Lower leg skin (tissue), 4 donors: Measurements from ENCODE around the gene TEAD3. TPM values are rescaled to one million over a fixed set of nuclear protein-coding genes. Genes with fewer than 3 reads are reported as not detected.

Experiments used
- DNase-seq, 2 donors: peaks; one replicate each; pipeline ENCODE4 v3.0.0-alpha.2; 2019; ENCODE audit warnings: low spot score in 2 of 2
- H3K4me3 ChIP-seq: fragments of 200-600 bp; sonication (generic); 2 replicates; pipeline ENCODE4 v1.5.1; 2017; ENCODE audit warnings: mild to moderate bottlenecking, low read depth; ENCODE audit not compliant: poor library complexity, severe bottlenecking
- CTCF ChIP-seq, 3 donors: fragments of 450-650 bp; IDR thresholded peaks; one replicate each; pipeline ENCODE4 v1.5.1; 2016; ENCODE audit warnings: antibody characterized with exemption in 3 of 3, mild to moderate bottlenecking in 3 of 3, moderate library complexity in 2 of 3
- POLR2A ChIP-seq, 2 donors: fragments of 450-650 bp; IDR thresholded peaks; one replicate each; pipeline ENCODE4 v1.6.1; 2016 to 2017; ENCODE audit warnings: antibody characterized with exemption in 2 of 2, mild to moderate bottlenecking in 1 of 2, moderate library complexity in 1 of 2
- WGBS, 2 donors: methylation state at CpG; one replicate each; pipeline ENCODE4 v1.1.5; 2018; 5-methylcytosine and 5-hydroxymethylcytosine counted together
- intact Hi-C: fragments of 100-400 bp; cut with DNase I; formaldehyde crosslinking; loops from one replicate; pipeline ENCODE4 v1.15.0; 2023; ENCODE audit warnings: low total_unique reads
- total RNA-seq, 4 donors: library from RNA; depleted of rRNA; stranded (reverse); fragments of >200 nt; gene quantifications; one replicate each; pipeline ENCODE4 v1.1.0, GENCODE V29; 2016

Gene TEAD3
- total RNA-seq, 4 donors from 2014 or later, result 51.3 to 73.2 (median 56.8) TPM

- WGBS, 2 donors, result 36 to 46% methylated on average over 9 of the region's 9 CpGs
- H3K4me3 ChIP-seq, result peak overlapping the region; percentile 78
- no peak for TF ChIP-seq CTCF (IDR thresholded peaks at IDR 0.05)
- TF ChIP-seq POLR2A (IDR thresholded peaks at IDR 0.05), result no peak
- intact Hi-C loops, result no loop called here
- DNase-seq, result no peak
Measured at GRCh38 chr6:35495258-35496035, 1.4 kb downstream of the TEAD3 start.

DNA sequence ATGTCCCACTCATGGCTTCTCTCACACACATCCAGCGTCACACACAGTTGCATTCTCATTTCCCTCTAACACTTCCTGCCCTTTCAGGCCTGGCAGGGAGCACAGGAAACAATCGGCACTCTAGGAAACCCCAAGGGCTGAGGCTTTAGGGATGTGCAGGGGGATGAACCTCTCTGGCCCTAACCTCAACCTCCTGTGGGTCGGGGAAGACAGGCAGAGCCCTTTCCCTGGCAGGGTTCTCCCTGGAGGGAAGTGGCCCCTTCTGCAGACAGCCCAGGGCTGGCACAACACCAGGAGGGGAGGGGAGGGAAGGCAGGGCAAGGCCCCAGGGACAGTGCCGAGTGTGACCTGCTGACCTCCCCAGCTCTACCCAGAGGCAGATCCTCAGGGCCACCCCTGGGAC lies 2.7 kb downstream of the TEAD3 start:
- no peak for DNase-seq
- no peak for TF ChIP-seq CTCF (IDR thresholded peaks at IDR 0.05)
- no peak for TF ChIP-seq POLR2A (IDR thresholded peaks at IDR 0.05)
- 4 to 16% methylated on average over 4 of the region's 4 CpGs for WGBS, 2 donors
- no peak overlapping the region for H3K4me3 ChIP-seq
- intact Hi-C loops, result no loop called here

GRCh38 chr6:35493307-35493983 lies 3.4 kb downstream of the TEAD3 start:
- 75% methylated on average over 28 of the region's 28 CpGs for WGBS, 2 donors
- no peak overlapping the region for H3K4me3 ChIP-seq
- intact Hi-C loops, result no loop called here
- TF ChIP-seq POLR2A (IDR thresholded peaks at IDR 0.05) (no peak), CTCF (IDR thresholded peaks at IDR 0.05) (no peak)
- no peak for DNase-seq

DNA sequence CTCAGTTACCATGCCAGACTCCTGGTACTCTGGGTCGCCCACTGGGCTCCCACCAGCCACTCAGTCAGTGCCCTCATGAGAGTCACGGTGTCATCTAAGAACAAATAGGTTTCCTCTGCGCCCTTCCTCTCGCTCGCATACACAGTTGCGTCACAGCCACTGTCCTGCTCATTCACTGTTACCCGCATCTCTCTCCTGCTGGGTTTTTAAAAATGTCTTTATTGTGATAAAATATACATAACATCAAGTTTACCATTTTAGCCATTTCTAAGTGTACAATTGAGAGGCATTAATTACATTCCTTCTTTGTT lies 4.0 kb downstream of the TEAD3 start:
- WGBS, 2 donors, result 76 to 82% methylated on average over 7 of the region's 7 CpGs
- TF ChIP-seq CTCF (IDR thresholded peaks at IDR 0.05), result no peak
- TF ChIP-seq POLR2A (IDR thresholded peaks at IDR 0.05), result no peak
- H3K4me3 ChIP-seq, result no peak overlapping the region
- intact Hi-C loops, result no loop called here
- DNase-seq, result no peak

DNA sequence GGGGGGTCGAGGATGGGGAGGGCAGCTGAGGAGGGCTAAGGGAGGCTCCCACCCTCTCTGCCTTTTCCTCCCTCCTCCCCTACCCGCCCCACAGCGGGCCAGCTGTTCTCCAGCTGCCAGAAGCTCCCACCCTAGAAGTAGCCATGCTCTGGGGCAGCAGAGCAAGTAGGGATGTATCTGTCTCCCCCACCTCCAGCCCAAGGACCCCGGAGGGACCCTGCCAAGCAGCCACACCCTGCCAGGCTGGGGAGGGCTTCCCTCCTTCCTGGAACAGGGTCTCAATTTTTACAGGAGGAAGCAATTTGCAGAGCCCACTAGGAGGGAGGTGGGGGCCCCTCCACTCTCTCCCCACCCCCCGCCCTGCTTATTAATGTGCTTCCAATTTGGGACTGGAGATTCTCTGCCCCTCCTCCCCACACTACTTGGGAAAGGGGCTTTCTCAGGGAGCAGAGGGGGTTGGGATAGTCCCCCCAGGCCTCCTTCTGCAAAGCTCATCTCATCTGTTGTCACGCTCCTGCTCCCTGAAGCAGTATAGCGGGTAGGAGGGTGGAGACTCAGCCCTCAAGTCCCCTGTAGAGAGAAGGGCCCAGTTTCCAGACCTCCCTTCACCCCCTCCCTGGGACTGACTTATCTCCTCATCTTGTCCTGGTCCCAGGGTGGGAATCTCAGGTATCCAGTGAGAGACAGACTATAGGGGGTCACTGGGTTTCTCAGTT lies 4.5 kb downstream of the TEAD3 start:
- no peak for TF ChIP-seq CTCF (IDR thresholded peaks at IDR 0.05)
- TF ChIP-seq POLR2A (IDR thresholded peaks at IDR 0.05), result no peak
- 45 to 46% methylated on average over 5 to 7 of the region's 7 CpGs for WGBS, 2 donors
- intact Hi-C loops, result no loop called here
- no peak for DNase-seq
- H3K4me3 ChIP-seq, result no peak overlapping the region
